Muscle layer of colon (tissue), 2 donors: ENCODE measurements around the gene BHMT2.

Experiments
- H3K27ac ChIP-seq: one replicate; pipeline ENCODE4 v1.7.0; 2013; ENCODE audit warnings: low read depth, mild to moderate bottlenecking, low read length, moderate library complexity
- H3K27me3 ChIP-seq, 2 donors: one replicate each; pipeline ENCODE4 v1.7.0; 2013; ENCODE audit warnings: low read length in 2 of 2, mild to moderate bottlenecking in 2 of 2; ENCODE audit not compliant: insufficient read depth in 2 of 2, control insufficient read depth in 1 of 2
- H3K36me3 ChIP-seq: one replicate; pipeline ENCODE4 v1.7.0; 2013; ENCODE audit warnings: mild to moderate bottlenecking, low read length; ENCODE audit not compliant: insufficient read depth
- H3K4me1 ChIP-seq: one replicate; pipeline ENCODE4 v1.7.0; 2013; ENCODE audit warnings: mild to moderate bottlenecking, low read length; ENCODE audit not compliant: insufficient read depth
- H3K4me3 ChIP-seq, 2 donors: one replicate each; pipeline ENCODE4 v1.7.0; 2013; ENCODE audit warnings: low read length in 2 of 2, low read depth in 1 of 2, mild to moderate bottlenecking in 1 of 2, moderate library complexity in 1 of 2
- H3K9ac ChIP-seq: one replicate; pipeline ENCODE4 v1.7.0; 2013; ENCODE audit warnings: low read length
- H3K9me3 ChIP-seq: one replicate; pipeline ENCODE4 v1.7.0; 2013; ENCODE audit warnings: mild to moderate bottlenecking, low read length
- donor health status: abdominal sarcoma.
- donor health status: Adenocarcinoma of cecum.

The BHMT2 gene

DNA sequence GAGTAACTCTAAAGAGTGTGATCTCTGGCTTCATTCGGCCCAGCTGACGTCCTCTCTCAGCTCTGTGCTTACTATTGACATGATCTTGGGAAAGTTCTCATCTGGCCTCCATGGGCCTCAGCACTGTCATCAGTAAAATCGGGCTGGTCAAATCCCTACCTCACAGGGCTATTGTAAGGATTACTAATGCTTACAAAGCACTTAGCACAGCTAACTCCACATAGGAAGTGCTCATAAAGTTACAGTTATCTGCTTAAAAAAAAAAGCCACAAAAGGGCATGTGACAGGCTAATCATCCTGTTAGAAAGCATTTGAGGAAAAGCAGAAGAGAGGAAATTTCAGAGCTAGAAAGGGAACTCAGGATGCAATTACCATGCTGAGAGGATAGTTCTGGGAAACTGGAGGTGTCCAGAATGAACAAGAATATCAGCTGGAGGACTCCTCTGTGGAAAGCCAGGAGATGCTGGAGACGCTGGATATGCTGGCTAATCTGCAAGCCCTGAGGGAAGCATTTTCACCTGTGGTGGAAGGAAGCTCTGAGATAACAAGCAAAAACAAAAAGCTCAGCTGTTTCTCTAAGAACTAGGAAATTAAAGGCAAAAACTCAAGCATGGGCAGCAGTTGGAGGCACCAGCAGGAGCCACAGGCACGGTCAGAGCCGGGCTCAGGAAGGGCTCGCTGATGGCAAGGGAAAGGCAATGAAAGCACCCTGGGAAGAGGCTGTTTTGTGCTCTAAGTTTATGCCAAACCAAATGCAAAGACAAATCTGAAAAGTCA lies 37.6 kb downstream of the BHMT2 start:
- H3K36me3 ChIP-seq: no peaks in the 10 kb centered on the region
- H3K27ac ChIP-seq: no peak overlapping the region
- H3K9me3 ChIP-seq: no peaks in the 10 kb centered on the region
- peaks cover 17% of the 10 kb centered on the region for H3K4me1 ChIP-seq
- H3K27me3 ChIP-seq: peaks cover 0 to 12% of the 10 kb centered on the region in 2 donors
- H3K9ac ChIP-seq: no peak overlapping the region
- H3K4me3 ChIP-seq: no peak overlapping the region

DNA sequence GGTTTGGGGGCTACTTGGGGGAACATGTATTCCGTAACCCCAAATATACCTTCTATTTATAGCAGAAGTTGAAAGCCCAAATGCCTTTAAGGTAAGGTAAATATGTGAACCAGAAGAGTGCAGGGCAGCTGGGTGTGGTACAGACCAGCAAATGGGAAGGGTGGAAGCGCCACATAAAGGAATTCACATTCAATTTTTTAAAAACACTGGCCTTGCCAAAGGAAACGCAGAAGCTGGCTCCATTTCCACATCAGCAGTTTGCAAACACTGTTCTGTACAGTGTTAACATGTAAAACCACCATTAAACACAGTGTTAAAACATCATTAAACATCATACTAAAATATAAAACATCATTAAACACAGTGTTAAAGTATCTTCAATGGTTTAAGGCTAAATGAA lies 38.5 kb downstream of the BHMT2 start:
- Histone ChIP-seq H3K9me3 (no peaks in the 10 kb centered on the region), H3K27me3 (peaks cover 0 to 20% of the 10 kb centered on the region in 2 donors), H3K4me1 (peaks cover 17% of the 10 kb centered on the region), H3K4me3 (no peak overlapping the region), H3K9ac (no peak overlapping the region), H3K36me3 (no peaks in the 10 kb centered on the region), H3K27ac (no peak overlapping the region)

GRCh38 chr5:79108792-79109191 lies 39.2 kb downstream of the BHMT2 start:
- Histone ChIP-seq H3K27me3 (peaks cover 0 to 21% of the 10 kb centered on the region in 2 donors), H3K36me3 (no peaks in the 10 kb centered on the region), H3K4me3 (no peak overlapping the region), H3K9ac (no peak overlapping the region), H3K27ac (no peak overlapping the region), H3K9me3 (no peaks in the 10 kb centered on the region), H3K4me1 (peaks cover 17% of the 10 kb centered on the region)

DNA sequence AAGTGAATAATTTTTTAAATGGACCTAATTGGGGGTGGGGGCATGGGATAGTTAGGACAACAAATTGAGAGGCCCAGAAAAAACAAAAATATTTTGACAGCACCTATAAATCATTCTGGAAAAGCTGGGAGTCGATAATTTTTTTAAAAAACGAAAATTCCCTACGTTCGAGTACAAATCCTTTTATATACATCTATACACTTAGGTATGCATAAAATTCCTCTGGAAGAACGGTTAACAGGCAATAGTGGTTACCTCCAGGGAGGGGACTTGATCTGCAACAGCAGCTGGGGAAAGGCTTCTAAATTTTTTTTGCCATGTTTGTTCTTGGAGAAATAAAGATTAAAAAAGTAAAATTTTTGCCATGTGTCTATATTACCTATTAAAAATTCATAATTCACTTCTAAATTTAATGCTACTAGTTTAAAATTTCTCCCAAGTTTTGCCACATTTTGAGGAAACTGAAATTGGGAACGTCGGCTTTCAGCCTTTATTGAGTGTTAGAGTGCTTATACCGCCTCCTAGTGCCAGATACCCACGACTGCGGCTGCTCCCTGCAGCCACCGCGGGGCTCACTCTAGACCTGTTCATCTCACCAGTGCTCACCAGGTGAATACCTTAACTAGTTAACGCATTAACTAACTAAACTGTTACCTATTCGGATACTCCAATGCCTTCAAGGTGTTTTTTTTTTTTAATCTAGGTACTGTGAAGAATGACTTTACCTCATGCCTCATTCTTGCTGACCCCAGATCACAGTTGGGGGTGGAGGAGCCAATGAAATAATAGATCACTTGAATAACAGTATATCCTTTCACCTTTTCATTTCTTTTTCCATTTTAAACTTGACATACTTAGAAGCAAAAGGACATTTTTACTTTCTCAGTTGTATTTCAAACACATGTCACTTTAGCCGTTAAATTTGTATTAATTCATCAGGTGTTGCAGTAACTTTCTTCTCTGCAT lies 40.2 kb downstream of the BHMT2 start:
- Histone ChIP-seq H3K36me3 (no peaks in the 10 kb centered on the region), H3K4me1 (peaks cover 17% of the 10 kb centered on the region), H3K9ac (no peak overlapping the region), H3K9me3 (no peaks in the 10 kb centered on the region), H3K4me3 (no peak overlapping the region), H3K27ac (no peak overlapping the region), H3K27me3 (peaks cover 0 to 21% of the 10 kb centered on the region in 2 donors)

GRCh38 chr5:79111387-79111959 lies 41.9 kb downstream of the BHMT2 start, which contains the start of gene BHMT:
Gene BHMT, plus strand, starts transcription at chr5:79111809. Its CDS starts 77 bp downstream, at chr5:79111886.
- Histone ChIP-seq H3K9ac (no peak within 1 kb of the TSS), H3K4me3 (no peak within 1 kb of the TSS), H3K4me1 (peaks cover 17% of the 10 kb centered on the region), H3K27ac (no peak within 1 kb of the TSS), H3K9me3 (no peaks in the 10 kb centered on the region), H3K36me3 (no peaks in the 10 kb centered on the region), H3K27me3 (peaks cover 0 to 21% of the 10 kb centered on the region in 2 donors)

DNA sequence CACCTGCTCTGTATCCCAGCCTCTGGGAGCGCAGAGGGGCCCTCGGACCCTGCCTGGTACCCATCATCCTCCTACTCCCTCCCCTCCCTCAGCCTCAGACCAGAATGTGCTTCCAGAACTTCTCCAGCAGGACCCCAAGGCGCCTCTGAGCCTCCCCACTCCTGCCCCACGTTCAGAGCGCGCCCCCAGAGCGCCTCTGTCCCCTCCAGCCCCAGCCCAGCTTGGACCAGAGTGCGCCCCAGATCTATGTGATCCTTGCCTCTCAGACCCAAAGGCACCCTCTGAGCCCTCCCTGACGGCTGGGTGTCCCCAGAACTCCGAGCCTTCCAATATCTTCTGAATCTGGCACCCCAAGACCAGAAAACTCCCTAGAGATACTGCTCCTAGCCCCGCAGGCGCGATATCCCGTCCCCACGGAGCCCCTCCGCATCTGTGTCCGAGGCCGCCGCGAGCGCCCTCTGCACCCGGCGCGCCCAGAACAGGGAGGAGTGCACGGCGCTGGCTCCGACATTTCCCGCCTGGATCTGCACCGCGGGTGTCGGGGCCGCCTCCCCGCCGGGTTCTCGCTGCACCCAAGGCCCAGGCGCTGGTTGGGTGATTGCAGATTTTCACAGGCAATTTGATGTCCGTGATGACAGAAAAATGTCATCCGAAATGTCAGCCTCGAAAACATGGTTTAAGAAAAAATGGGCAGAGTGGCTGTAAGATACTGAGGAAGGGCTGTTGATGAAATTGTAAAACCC lies 42.6 kb downstream of the BHMT2 start:
- no peak overlapping the region for H3K27ac ChIP-seq
- H3K9ac ChIP-seq: no peak overlapping the region
- peaks cover 16% of the 10 kb centered on the region for H3K4me1 ChIP-seq
- H3K27me3 ChIP-seq: peaks cover 0 to 21% of the 10 kb centered on the region in 2 donors
- no peaks in the 10 kb centered on the region for H3K36me3 ChIP-seq
- H3K4me3 ChIP-seq: no peak overlapping the region
- no peaks in the 10 kb centered on the region for H3K9me3 ChIP-seq

- no peaks in the 10 kb centered on the region for H3K36me3 ChIP-seq
- H3K27ac ChIP-seq: no peak overlapping the region
- H3K9me3 ChIP-seq: no peaks in the 10 kb centered on the region
- peaks cover 0 to 21% of the 10 kb centered on the region in 2 donors for H3K27me3 ChIP-seq
- H3K4me1 ChIP-seq: peaks cover 10% of the 10 kb centered on the region
- H3K4me3 ChIP-seq: no peak overlapping the region
- no peak overlapping the region for H3K9ac ChIP-seq
These were observed 43.1 kb downstream of the BHMT2 start for GRCh38 chr5:79112703-79113058.

DNA sequence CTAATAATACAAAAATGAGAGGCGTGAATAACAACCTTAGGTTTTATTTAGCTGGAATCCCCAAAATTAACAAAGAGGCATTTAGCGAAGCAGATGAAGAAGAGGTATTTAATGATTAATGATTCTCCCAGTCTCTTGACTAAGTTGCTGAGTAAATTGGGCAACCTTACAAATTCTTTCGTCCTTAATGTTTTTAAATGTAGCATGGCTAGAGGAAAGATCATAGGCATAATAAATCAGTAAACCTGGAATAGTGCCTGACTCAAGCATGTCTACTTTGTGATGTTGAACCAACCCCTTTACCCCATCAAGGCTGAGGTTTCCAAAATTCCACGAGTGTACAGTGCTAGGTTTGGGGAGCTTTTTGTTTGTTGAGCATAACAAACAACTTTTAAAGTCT lies 49.9 kb downstream of the BHMT2 start:
- H3K36me3 ChIP-seq: no peaks in the 10 kb centered on the region
- no peak overlapping the region for H3K27ac ChIP-seq
- no peak overlapping the region for H3K9ac ChIP-seq
- no peaks in the 10 kb centered on the region for H3K4me1 ChIP-seq
- H3K9me3 ChIP-seq: no peaks in the 10 kb centered on the region
- no peaks in the 10 kb centered on the region for H3K27me3 ChIP-seq
- H3K4me3 ChIP-seq: no peak overlapping the region

GRCh38 chr5:79120221-79120620 lies 50.7 kb downstream of the BHMT2 start:
- no peaks in the 10 kb centered on the region for H3K27me3 ChIP-seq
- H3K27ac ChIP-seq: no peak overlapping the region
- H3K9me3 ChIP-seq: no peaks in the 10 kb centered on the region
- H3K9ac ChIP-seq: no peak overlapping the region
- no peaks in the 10 kb centered on the region for H3K4me1 ChIP-seq
- no peaks in the 10 kb centered on the region for H3K36me3 ChIP-seq
- H3K4me3 ChIP-seq: no peak overlapping the region

DNA sequence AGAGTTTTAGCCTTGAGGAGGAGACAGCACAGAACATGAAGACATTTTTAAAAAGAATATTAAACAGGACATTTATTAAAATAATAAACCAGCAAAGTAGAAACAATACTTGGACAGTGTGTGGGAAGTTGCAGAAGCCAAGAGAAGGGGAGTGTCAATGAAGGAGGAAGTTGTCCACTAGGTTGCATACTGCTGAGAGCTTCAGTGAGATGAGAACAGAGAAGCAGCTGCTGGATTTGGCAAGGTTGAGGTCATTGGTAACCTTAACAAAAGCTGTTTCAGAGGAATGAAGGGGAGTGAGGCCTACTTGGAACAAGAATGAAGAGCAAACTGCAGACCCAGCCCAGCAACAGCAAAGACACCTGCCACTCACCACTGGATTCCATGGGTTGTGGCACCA lies 53.4 kb downstream of the BHMT2 start:
- Histone ChIP-seq H3K4me3 (no peak overlapping the region), H3K27ac (no peak overlapping the region), H3K9me3 (no peaks in the 10 kb centered on the region), H3K4me1 (no peaks in the 10 kb centered on the region), H3K9ac (no peak overlapping the region), H3K36me3 (no peaks in the 10 kb centered on the region), H3K27me3 (no peaks in the 10 kb centered on the region)

DNA sequence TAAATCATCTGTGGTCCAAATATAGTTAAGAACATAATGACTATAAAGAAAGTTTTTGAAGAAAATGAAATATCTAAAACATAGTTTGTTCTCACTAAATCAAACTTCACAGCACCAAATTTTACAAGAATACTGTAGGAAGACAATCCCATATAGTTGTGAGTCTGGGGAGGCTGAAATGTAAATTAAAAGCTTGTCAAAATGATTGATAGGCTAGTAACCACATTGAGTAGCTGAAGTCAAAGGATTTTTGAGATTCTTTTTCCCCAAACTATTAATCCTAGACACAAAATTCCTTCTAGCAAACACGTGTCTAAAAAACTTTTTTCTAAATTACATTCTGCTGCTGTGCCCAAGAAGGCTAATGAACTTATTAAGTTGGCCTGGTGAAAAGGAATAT lies 55.0 kb downstream of the BHMT2 start:
- H3K27ac ChIP-seq: no peak overlapping the region
- no peak overlapping the region for H3K9ac ChIP-seq
- no peaks in the 10 kb centered on the region for H3K36me3 ChIP-seq
- H3K4me1 ChIP-seq: peaks cover 7% of the 10 kb centered on the region
- no peaks in the 10 kb centered on the region for H3K27me3 ChIP-seq
- no peaks in the 10 kb centered on the region for H3K9me3 ChIP-seq
- no peak overlapping the region for H3K4me3 ChIP-seq
